ENCODE data around the gene PPP1R3F. TPM values are rescaled to one million over a fixed set of nuclear protein-coding genes. Genes with fewer than 3 reads are reported as not detected.

PPP1R3F gene
- total RNA-seq, 2 donors from 2014 or later: 3.9 to 24.9 TPM

DNA sequence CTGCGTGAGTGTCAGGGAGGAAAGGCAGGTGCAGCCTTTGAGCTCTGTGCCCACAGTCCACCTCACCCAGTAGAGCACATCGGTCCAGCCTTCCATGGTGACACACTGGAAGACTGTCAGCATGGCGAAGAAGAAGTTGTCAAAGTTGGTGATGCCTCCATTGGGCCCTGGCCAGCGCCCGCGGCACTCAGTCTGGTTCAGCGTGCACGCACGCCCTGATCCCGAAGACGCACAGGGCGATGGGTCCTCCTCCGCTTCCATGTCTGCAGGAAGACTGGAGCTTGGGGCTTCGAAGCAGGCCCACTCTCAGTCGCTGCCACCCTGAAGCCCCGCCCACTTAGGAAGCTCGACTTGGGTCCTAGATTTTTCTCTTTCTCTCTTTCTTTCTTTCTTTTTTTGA is 41.4 kb upstream of the PPP1R3F start:
- Histone ChIP-seq H3K9me3 (no peaks in the 10 kb centered on the region), H3K4me3 (no peak overlapping the region), H3K4me1 (replicated peaks) (no peaks in the 10 kb centered on the region), H3K27me3 (replicated peaks; ENCODE audit: insufficient read depth) (no peaks in the 10 kb centered on the region), H3K36me3 (no peaks in the 10 kb centered on the region), H3K27ac (no peak overlapping the region)
- TF ChIP-seq POLR2AphosphoS5 (IDR thresholded peaks at IDR 0.05) (no peak), CTCF (IDR thresholded peaks at IDR 0.05) (no peak), POLR2A (IDR thresholded peaks at IDR 0.05) (no peak)
- intact Hi-C loops (cut with DNase I): no loop called here
- no peak for DNase-seq (ENCODE audit: low spot score)
- 86% methylated on average over 11 of the region's 17 CpGs for WGBS

DNA sequence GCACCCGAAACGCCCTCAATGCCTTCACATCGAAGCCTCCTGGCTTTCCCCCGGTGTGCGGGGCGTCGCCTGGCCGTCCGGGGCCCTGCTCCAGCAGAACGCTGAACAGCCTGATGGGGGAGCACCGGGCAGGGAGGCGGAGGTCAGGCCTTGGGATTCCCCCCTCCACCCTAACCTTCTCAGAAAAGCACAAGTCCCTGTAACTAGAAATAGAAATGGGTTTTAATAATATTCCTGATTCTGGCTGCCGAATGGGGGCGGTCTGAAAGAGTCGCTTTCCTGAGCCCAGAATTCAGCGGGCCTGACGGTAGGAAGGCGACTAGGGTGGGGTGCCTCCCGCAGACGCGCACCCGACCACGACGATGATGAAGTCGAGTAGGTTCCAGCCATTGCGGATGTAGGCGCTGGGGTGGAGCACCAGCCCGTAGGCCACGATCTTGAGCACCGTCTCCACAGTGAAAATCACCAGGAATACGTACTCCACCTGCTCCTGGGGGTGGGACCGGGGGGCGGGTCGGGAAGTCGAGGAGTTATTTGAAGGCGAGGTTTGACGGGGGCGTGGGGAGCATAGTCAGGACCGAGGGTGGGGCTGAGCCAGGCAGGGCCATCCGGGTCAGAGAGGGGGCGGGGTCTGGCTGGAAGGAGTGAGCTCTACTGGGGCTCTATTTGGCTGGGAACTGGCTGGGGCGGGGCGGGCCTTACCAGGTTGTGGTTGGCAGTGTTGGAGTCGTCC is 38.9 kb upstream of the PPP1R3F start:
- H3K9me3 ChIP-seq: no peaks in the 10 kb centered on the region
- TF ChIP-seq POLR2AphosphoS5 (IDR thresholded peaks at IDR 0.05) (no peak), CTCF (IDR thresholded peaks at IDR 0.05) (no peak), POLR2A (IDR thresholded peaks at IDR 0.05) (no peak)
- intact Hi-C loops (cut with DNase I): no loop called here
- WGBS: 14% methylated on average over 38 of the region's 44 CpGs
- no peaks in the 10 kb centered on the region for H3K27me3 ChIP-seq (replicated peaks; ENCODE audit: insufficient read depth)
- no peak overlapping the region for H3K4me3 ChIP-seq
- no peak overlapping the region for H3K27ac ChIP-seq
- H3K4me1 ChIP-seq (replicated peaks): no peaks in the 10 kb centered on the region
- no peaks in the 10 kb centered on the region for H3K36me3 ChIP-seq
- DNase-seq (ENCODE audit: low spot score): peak; percentile 4

DNA sequence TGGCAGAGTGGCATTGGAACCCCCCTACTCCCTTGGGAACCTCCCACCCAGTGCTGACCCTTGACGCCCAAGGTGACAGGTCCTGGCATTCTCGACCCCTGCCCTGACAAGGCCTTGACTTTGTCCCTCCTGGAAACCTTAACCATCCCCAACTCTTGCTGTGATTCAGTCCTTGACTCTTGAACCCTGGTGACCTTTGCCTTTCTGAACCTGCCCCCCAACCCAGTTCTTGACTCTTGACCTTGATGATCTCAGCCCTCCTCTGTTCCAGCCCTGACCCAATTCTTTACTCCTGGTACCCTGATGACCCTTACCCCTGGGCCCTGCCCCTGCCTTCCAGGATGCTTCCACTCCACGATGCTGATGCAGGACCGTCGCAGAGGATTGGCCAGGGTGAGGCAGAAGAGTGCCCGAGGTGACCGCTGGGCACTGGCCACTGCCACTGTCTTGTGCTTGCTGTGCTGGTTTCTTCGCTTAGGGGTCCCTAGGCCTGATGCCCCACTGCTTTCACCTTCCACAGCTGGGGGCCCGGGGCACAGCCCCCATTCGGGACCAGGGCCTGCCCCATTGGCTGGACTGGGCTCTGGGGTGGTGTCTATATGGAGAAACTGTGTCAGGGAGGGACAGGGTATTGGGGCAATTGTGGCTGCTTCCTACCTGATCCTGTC is 38.1 kb upstream of the PPP1R3F start:
- Histone ChIP-seq H3K4me3 (no peak overlapping the region), H3K27me3 (replicated peaks; ENCODE audit: insufficient read depth) (no peaks in the 10 kb centered on the region), H3K9me3 (no peaks in the 10 kb centered on the region), H3K27ac (no peak overlapping the region), H3K36me3 (no peaks in the 10 kb centered on the region), H3K4me1 (replicated peaks) (no peaks in the 10 kb centered on the region)
- DNase-seq (ENCODE audit: low spot score): no peak
- intact Hi-C loops (cut with DNase I): no loop called here
- TF ChIP-seq POLR2A (IDR thresholded peaks at IDR 0.05) (no peak), POLR2AphosphoS5 (IDR thresholded peaks at IDR 0.05) (no peak)
- WGBS: 95% methylated on average over 8 of the region's 10 CpGs

GRCh38 chrX:49232525-49232924 is 37.1 kb upstream of the PPP1R3F start:
- H3K27me3 ChIP-seq (replicated peaks; ENCODE audit: insufficient read depth): no peaks in the 10 kb centered on the region
- WGBS: 83% methylated on average over 2 of the region's 2 CpGs

DNA sequence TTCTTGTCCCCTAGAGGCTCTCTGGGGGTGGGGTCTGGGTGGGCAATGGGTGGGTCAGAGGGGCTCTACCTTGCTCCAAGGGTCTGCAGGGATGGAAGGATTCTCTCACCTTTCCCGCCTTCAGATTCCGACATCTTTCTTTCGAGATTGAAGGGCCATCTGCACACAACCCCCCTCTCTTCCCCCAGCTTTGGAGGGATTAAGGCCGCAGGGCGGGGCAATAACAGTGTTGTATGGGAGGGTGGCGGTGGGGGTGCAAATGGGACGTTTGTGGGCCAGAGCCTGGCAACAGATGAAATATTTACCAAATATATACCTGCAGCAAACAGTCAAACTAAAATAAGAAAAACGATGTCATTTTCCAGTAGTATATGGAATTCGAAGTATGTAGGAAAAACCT is 36.4 kb upstream of the PPP1R3F start, which contains the start of gene CACNA1F:
TSS of gene CACNA1F (minus strand) at position 165 of the 400 bp plus-strand sequence. CDS start at position 134, 31 bp downstream.
- Histone ChIP-seq H3K4me3 (no peak within 1 kb of the TSS), H3K27ac (no peak within 1 kb of the TSS), H3K9me3 (no peaks in the 10 kb centered on the region), H3K27me3 (replicated peaks; ENCODE audit: insufficient read depth) (no peaks in the 10 kb centered on the region), H3K36me3 (no peaks in the 10 kb centered on the region), H3K4me1 (replicated peaks) (no peaks in the 10 kb centered on the region)
- no peak for TF ChIP-seq POLR2AphosphoS5 (IDR thresholded peaks at IDR 0.05)
- no peak for TF ChIP-seq CTCF (IDR thresholded peaks at IDR 0.05)
- TF ChIP-seq POLR2A (IDR thresholded peaks at IDR 0.05): no peak
- intact Hi-C loops (cut with DNase I): no loop called here
- no peak for DNase-seq (ENCODE audit: low spot score)
- 81% methylated on average over 9 of the region's 9 CpGs for WGBS

More at GRCh38 chrX:49232525-49232924, 37.1 kb upstream of the PPP1R3F start:
- Histone ChIP-seq H3K36me3 (no peaks in the 10 kb centered on the region), H3K4me1 (replicated peaks) (no peaks in the 10 kb centered on the region), H3K9me3 (no peaks in the 10 kb centered on the region), H3K4me3 (no peak overlapping the region), H3K27ac (no peak overlapping the region)
- DNase-seq (ENCODE audit: low spot score): no peak
- intact Hi-C loops (cut with DNase I): no loop called here
- TF ChIP-seq CTCF (IDR thresholded peaks at IDR 0.05) (no peak), POLR2AphosphoS5 (IDR thresholded peaks at IDR 0.05) (no peak), POLR2A (IDR thresholded peaks at IDR 0.05) (no peak)

Data from prostate gland (tissue), 2 donors.